HG03521 (cell line): ENCODE data around the gene PAH.

Experiments used
- ATAC-seq: cut with Tn5 transposase; IDR thresholded peaks from one replicate; pipeline ENCODE4 v1.9.1; 2021; ENCODE audit warnings: mild to moderate bottlenecking, moderate library complexity; ENCODE audit not compliant: unreplicated experiment

The PAH gene

DNA sequence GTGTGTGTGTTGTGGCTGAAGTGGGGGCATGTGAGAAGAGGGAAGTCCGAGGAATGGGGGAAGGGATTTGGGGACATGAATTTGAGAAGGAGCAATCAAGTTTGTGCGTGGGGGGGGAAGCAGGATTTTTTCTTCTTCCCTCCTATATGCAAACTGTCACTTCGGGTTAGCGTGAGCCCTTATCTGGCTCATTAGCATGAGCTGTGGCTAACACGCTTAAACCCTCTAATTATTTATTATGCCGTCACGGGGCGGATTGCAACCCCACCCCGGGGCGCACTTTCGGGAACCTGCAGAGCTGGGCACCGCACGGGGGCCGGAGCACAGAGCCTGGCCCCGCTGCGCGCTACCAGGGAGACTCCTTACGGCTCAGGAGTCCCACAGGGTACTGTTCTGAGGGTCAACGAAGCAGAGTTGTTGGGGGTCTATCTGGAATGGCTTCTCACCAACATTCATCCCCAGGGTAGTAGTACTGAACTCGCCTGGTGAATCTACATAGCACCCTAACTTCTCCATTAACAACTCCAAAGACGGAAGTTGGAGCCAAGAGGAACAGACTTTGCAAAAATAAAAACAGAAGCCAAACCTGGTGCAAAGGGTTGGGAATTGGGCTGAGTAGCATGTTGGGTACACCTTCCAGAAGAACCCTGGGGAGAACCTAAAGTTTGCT, 34.0 kb upstream of the PAH start:
- ATAC-seq, result no peak

DNA sequence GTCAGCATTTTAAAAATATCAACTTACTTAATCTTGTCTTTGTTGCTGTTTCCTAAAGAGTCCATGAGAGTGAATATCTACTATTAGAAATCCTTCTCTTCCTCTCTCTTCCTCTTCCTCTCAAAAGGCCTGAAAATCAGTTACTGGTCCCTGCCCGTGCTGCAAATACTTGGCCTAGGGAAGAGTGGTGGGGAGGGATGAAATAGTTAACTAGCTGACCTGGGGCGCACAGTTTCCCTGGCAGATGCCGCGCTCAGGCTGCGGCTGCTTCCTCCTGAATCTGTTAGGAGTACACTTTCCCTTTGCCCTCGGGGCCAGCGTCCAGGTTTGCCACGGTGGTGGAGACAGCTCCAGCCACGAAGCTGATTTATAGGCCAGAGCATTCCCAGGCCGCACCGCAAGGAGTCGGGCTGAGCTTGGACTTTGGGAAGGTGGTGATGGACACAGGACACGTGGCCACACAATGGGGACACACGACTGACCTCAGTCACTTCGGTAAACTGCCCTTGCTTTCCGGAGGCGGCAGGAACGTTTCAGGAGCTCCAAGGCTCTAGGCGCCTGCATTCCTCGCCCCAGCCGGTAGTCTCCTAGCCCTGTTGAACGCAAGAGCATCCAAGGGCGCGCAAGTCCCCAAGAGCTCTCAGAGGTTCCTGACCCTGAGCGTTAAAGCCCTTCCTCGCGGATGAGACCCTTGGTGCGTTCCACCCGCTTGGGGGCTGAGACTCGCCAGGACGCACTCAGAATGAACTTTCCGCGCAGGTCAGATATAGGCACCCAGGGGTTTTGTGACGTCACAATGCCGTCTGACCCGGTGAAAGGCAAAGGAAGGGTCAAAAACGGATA, 33.3 kb upstream of the PAH start:
- ATAC-seq, result no peak

DNA sequence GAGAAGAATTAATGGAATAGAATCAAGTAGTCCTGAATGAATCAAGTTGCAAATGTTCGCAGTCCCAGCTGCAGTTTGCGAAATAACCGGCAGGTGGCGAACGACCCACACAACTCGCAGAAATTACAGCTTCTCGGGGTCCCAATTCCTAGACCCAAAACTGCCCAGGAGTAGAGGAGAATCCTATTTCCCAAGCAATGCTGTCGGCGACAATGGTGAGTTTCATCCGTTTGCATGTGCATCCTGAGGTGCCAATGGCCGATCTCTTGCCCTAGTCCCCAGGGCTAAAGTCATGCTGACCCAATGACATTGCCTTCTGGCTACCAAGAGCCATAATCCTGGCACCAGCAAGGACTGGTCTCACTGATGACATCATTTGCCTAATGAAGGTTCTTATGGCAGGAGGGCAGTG, 31.9 kb upstream of the PAH start:
- no peak for ATAC-seq

DNA sequence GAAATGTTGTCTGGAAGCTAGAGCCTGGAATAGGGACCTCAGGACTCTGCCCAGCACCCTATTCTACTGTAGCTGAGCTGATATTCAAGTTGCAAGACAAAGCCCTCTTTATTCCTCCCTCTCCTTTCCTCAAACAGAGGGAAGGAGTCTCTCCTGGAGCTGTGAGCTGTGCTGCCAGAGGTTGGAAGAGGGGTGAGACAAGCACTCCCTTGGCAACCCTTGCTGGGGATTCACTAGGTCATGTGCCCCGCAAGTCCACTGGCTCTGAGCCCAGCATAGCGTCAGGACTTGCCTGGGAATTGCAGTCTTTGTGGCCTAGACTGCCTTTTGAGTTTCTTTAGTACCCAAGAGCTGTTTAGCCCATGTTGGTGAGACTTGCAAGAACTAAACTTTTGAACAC, 29.0 kb upstream of the PAH start:
- no peak for ATAC-seq

DNA sequence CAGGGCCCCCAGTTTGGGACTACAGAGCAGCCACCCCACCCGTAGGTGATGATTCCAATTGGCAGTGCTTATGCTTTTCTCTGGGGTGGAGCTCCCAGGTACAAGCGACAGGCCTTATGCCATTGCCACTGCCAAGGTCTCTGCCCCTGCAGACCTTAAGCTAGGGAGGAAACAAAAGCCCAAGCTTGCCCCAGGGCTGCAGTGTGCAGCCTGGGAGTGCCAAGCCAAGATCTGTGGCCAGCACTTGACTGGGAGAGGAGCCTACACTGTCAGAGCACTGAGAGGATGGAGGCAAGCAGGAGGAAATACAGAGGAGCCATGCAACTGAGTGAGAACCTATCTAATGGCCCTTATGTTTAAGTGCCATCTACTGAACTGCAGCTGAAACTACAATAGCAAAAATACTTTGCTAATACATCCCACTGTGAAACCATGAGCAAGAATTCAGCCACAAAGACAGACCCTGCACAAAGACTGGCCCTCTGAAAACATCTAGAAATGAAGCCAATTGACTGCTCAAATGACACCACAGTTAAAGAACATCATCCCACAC, 22.7 kb upstream of the PAH start:
- no peak for ATAC-seq

DNA sequence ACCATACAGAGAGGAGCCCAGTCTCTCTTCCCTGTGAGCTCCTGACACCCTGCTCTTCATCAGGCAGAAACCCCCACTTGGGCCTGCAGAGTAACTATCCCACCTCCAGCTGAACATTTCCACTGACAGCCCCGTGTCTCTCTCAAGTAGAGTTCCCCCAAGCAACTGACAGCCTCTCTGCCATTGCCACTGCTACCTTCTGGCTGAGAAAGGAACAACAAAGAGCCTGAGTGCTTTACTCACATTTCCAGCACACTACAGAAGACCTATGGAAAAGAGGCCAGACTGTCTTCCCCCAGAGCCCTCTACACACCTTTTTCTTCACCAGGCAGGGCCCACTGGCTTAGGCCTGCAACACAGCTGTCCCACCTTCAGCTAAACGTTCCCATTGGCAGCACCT, 22.0 kb upstream of the PAH start:
- no peak for ATAC-seq

DNA sequence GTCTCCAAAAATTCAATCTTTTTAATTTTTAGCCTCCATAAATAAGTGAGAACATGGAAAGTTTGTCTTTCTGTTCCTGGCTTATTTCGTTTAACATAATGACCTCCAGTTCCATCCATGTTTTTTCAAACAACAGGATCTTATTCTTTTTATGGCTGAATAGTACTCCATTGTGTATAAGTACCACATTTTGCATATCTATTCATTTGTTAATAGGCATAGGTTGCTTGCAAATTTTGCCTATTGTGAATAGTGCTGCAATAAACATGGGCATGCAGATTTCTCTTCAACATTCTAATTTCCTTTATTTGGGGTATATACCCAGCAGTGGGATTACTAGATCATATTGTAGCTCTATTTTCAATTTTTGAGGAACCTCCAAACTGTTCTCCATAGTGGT, 16.1 kb upstream of the PAH start:
- no peak for ATAC-seq

DNA sequence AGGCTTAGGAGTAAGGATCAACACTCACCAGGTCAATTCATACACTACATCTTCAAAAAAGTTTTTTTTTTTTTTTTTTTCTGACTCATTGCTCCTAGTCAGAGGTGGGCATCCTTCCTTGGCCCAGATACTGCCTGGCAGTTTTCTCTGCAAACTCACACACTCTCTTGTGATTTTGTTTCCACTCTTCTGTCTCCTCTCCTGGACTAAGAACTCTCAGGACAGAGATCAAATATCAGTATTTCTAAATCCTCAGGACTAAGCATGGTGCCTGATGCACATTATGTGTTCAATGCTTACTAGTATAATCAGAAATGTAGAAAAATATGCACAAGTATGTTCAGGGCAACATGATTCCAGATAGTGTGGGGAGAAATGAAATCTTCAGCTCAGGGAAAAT, 10.2 kb upstream of the PAH start:
- no peak for ATAC-seq

DNA sequence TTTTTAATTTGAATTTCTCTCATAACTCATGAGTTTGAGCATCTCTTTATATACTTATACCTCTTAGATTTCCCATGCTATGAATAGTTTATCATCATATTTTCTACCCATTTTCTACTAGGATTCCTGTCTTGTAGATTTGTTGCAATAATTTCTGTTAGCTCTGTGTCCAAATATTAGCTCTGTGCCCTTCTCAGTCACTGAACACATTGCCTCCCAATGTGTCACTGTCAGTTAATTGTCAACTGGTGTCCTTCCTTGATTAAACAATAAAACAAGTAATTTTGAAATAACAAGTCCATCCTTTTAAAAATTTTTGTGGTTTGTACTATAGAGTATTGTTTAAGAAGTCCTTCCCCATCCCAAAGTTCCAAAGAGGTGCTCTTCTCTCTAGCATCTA, 4.2 kb upstream of the PAH start:
- ATAC-seq, result no peak

DNA sequence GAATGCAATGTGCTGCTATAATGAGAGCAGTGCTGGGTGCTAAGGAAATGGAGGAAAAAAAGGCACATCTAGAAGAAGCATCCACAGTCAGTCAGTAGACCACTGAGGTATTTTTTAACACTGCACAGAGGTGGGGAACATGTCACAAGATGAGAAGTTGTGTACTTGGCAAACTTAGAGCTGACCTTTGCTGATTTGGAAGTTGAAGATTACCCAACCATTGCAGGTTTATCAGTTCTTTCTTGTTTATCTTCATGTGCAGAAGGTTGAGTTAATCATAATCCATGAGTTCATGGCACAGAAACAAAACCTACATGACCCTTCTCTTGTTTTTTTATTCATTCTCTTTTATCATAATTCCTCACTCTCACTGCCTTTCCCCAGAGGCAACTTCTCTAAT, 3.2 kb upstream of the PAH start:
- ATAC-seq, result no peak

DNA sequence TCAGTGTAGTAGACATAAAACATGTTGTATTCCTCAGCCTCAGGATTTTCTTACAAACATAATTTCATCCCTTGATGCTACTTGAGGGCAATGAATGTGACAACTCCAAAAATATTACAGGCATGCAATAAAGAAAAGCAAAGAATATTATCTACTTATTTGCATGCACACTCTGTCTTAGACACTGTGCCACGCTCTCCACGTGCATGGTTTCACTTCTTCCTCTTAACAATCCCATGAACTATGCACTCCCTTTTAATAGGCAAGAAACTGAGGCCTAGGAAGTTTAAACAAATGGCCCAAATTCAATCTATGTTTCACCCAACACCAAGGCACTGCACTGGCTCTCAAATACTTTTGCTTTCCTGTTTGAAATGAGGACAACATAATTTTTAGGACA, 1.8 kb upstream of the PAH start:
- no peak for ATAC-seq

DNA sequence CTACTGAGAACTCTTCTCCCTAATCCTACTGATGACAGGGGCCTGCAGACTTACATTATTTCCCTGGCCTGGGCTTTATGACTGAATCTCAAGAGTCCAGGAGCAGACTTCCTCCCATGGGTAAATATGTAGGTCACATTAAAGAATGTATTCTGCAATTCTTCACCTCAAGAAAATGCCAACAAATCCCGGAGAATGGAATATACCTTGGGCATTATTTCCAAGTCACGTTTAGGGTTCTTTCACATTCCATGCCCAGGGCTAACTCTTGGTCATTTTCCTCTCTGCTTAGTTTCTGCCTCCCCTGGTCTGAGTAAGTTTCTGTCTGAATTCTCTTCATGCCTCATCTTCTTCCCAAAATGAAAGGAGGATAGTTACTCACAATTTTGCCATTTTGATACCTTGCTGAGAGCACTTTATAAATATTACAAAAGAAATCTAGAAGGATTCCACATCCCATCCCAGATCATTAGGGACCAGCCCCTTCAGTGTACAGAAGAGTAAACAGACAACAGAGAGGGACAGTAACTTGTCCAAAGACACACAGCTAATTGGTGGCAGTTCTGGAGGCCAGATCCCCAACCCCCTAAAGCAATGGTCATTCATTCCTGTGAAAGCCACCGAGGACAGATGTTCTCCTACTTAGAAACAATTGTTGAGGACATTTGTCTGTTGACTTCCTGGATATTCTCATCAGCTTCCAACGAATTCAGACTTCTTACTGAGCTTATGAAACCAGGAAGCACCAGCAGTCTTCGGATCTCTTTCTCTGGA, 605 bp downstream of the PAH start:
- ATAC-seq, result no peak

DNA sequence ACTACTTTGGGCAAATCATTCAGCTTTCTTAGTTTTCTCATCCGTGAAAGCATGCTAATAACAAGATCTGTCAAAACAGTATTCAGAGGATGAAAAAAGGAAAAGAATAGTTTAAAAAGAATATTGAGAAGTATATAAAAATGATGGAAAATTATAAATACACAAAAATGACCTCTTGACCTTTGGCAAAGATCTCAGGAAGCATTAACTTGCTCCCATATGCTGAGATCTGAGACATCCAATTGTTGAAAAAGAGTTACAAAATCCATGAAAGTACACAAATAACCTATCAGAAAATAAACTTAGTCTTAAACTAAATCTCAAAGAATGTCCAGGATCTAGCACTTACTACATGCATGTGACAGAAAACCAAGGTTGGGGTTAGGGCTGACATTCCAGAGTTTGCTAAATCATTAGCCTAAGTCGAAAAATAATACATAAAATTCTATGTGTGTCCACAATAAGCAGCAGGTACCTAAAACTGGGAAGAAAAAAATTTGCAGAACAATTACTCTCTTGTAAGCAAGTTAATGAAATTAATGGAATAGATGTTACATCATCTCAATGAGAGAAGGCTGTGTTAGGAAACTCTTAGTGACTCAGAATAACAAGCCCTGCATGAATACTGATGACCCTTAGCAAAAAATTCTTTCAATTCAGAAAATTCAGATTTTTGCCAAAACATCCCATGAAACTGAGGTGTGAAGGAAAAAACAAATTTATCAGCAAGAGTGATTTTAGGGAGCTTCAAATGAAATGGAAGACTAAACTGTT, 3.4 kb downstream of the PAH start:
- no peak for ATAC-seq

DNA sequence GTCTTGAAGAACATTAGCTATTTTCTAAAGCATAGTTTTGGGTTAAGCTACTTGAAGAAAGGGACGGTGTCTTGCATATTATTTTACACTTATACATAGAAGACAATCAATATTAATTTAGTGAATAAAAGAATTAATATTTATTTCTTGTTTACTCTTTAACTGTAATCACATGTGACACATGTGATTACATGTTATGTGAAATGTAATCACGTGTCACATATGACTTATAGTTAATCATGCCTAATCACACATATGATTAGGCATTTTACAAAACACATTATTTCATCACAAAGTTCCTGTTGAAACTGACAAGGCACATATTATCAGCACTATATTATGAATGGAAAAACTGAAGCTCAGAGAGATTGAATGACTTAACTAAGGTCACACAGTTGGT, 4.8 kb downstream of the PAH start:
- no peak for ATAC-seq

DNA sequence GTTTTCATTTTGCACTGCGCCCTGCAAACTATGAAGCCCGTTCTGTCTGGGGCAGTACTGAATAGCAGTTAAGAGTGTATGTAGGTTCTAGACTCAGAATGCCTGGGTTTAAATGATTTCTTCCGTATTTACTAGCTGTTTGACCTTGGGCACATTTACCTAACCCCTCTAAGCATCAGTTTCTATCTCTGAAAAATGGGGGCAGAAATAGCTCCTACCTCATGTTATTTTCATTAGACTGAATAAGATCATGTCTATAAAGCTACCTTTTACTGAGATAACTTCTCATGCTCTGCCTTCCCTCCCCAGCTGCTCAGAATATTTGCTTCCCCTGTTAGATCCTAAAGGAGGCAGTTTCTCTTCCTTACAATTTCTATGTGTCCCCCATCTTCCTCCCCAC, 5.7 kb downstream of the PAH start:
- no peak for ATAC-seq

DNA sequence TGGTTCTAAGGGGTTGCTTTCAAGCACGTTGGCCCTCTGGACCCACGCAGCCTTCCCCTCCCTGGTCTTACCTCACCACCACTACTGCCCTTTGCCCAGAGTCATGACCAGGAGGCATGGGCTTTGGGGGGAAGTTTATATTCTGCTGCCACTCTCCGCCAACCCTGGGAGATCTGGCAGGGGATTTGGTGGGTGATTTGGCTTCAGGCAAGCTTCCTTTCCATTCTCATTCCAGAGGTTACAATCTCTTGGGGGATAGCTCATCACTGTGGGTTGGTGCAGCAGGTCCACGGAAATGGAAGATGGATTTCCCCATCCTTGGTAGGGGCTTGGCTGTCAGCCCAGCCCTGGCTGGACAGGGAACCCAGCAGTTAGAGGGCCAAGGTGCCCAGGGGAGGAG, 6.3 kb downstream of the PAH start:
- ATAC-seq, result no peak

DNA sequence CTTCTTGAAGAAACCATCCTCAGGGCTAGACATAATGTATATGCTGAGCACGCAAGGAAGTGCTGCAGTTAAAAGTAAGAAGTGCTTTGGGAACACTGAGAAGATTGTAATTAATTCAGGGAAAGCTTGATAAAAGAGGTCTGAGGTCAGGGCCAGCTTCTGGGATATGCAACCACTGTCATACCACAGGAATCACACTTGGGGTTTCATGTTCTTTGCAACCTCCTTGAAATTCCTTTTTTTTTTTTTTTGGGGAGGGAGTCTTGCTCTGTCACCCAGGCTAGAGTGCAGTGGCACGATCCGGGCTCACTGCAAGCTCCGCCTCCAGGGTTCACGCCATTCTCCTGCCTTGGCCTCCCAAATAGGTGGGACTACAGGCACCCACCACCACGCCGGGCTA, 6.9 kb downstream of the PAH start:
- ATAC-seq, result no peak

DNA sequence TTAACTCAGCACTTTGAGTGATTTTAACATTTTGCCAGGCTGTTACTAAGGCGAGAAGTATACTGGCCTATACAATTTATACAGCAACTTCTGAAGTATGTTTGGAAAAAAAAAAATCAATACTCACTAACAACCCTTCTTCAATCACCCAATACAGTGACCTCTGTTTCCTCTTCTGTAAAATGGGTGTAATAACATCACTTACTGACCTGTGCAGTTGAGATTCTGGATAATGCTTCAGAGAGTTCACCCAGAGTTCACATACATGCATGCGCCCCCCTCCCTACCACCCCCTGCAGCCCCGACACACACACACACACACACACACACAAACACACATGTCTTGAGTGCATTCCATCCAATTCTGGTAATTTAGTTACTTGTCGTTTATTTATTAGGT, 9.1 kb downstream of the PAH start:
- no peak for ATAC-seq

DNA sequence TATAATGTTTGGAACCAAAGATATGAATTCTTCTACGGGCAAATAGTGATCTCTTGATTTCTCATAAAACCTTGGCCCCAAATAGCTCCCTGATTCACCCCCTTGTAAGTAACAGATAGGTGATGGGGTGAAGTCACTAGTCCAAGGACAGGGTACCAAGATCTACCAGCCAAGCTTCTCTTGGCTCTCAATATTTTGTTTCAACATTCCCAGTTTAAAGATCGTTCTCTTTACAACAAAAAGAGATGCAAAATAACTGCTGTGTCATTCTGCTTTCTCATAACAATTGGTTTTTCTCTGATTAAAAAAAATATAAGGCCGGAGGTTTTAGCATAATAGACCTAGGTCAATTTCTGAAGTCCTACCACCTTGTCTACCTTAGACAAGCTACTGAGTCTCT, 11.8 kb downstream of the PAH start:
- ATAC-seq, result no peak

DNA sequence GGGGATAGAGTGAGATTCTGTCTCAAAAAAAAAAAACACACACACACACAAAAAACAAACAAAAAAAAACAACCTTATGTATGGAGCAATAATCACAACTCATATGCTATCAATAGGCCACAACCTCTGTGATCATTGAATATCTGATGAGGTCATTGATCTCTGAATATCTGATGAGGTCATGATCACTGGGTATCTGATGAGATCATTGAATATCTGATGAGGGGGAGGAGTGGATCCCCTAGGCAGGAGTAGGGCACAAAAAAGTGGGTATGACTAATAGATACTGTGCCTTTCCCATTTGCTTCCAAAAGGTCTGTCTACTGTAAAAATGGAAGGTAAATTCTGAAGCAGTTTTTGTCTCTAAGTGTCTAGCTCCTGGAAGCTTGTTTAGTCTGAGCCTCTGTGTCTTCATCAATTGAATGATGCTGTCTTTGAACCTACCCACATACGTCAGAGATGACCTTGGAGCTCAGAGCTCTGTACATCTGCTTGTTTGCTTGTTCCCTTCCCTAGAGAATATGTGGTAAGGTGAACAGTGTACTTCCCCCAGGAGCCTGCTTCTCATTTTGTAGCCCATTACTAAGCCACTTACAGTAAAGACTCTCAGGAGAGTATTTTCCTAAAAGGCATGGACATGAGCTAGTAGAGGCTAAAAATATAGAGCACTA, 13.6 kb downstream of the PAH start:
- no peak for ATAC-seq
